OCI-LY1 (cell line): ENCODE measurements around the gene PCNT.

ENCODE experiments used
- H2AFZ ChIP-seq: fragments of 200-600 bp; sonication (generic), shearing (Covaris generic); 2 replicates; pipeline ENCODE4 v1.6.0; 2014; ENCODE audit warnings: antibody characterized with exemption, mild to moderate bottlenecking, low read length
- H3F3A ChIP-seq: fragments of 200-600 bp; sonication (generic), shearing (Covaris generic); 2 replicates; pipeline ENCODE4 v1.6.0; 2014; ENCODE audit warnings: mild to moderate bottlenecking, antibody characterized with exemption, low read length, moderate library complexity; ENCODE audit not compliant: insufficient read depth
- H3K27ac ChIP-seq: fragments of 200-600 bp; sonication (generic); 2 replicates; pipeline ENCODE4 v1.5.1; 2014; ENCODE audit warnings: low read length, mixed run types, mild to moderate bottlenecking, low read depth; ENCODE audit not compliant: poor library complexity, severe bottlenecking
- H3K27me3 ChIP-seq: fragments of 200-600 bp; sonication (generic); 2 replicates; pipeline ENCODE4 v1.6.0; 2014; ENCODE audit warnings: antibody characterized with exemption, mild to moderate bottlenecking, low read length, moderate library complexity; ENCODE audit not compliant: insufficient read depth
- H3K36me3 ChIP-seq: fragments of 200-600 bp; sonication (generic); 2 replicates; pipeline ENCODE4 v1.6.1; 2014; ENCODE audit warnings: mild to moderate bottlenecking, antibody characterized with exemption, low read length, moderate library complexity, mixed read lengths; ENCODE audit not compliant: insufficient read depth
- H3K4me1 ChIP-seq: fragments of 200-600 bp; sonication (generic); 2 replicates; pipeline ENCODE4 v1.5.1; 2014; ENCODE audit warnings: mild to moderate bottlenecking, low read length, moderate library complexity; ENCODE audit not compliant: insufficient read depth, severe bottlenecking
- H3K4me2 ChIP-seq: fragments of 200-600 bp; sonication (generic), shearing (Covaris generic); 2 replicates; pipeline ENCODE4 v1.6.1; 2014; ENCODE audit warnings: low read length
- H3K4me3 ChIP-seq: fragments of 200-600 bp; sonication (generic); 2 replicates; pipeline ENCODE4 v1.5.1; 2014; ENCODE audit warnings: low read length, low read depth, mild to moderate bottlenecking, mixed read lengths; ENCODE audit not compliant: poor library complexity, severe bottlenecking
- H3K79me2 ChIP-seq: fragments of 200-600 bp; shearing (Covaris generic); 2 replicates; pipeline ENCODE4 v1.6.1; 2016; ENCODE audit warnings: mixed run types, low read length, mixed read lengths; ENCODE audit not compliant: insufficient read depth
- H3K9ac ChIP-seq: fragments of 200-600 bp; sonication (generic), shearing (Covaris generic); 2 replicates; pipeline ENCODE4 v1.6.1; 2014; ENCODE audit warnings: mild to moderate bottlenecking, low read length, mixed read lengths
- H3K9me2 ChIP-seq: fragments of 200-600 bp; sonication (generic), shearing (Covaris generic); 2 replicates; pipeline ENCODE4 v1.6.1; 2014; ENCODE audit warnings: low read depth, mild to moderate bottlenecking, low read length, mixed read lengths
- H3K9me3 ChIP-seq: fragments of 200-600 bp; shearing (Covaris generic); 2 replicates; pipeline ENCODE4 v1.6.1; 2014; ENCODE audit warnings: low read length, mixed read lengths
- H4K20me1 ChIP-seq: fragments of 200-600 bp; sonication (generic), shearing (Covaris generic); 2 replicates; pipeline ENCODE4 v1.6.0; 2016; ENCODE audit warnings: mild to moderate bottlenecking, low read length; ENCODE audit not compliant: insufficient read depth
- CTCF ChIP-seq: fragments of 200-600 bp; sonication (generic), shearing (Covaris generic); IDR thresholded peaks from 2 replicates; pipeline ENCODE4 v1.5.1; 2017; ENCODE audit warnings: mild to moderate bottlenecking, antibody characterized with exemption, low read length, moderate library complexity, mixed read lengths
- EZH2 ChIP-seq: fragments of 200-600 bp; sonication (generic), shearing (Covaris generic); IDR thresholded peaks from 2 replicates; pipeline ENCODE4 v1.8.0; 2017; ENCODE audit warnings: borderline replicate concordance, mixed run types, mild to moderate bottlenecking, antibody characterized with exemption, low read length, moderate library complexity, mixed read lengths

The PCNT gene

GRCh38 chr21:46486481-46487126 is 162.6 kb downstream of the PCNT start:
- no peak for TF ChIP-seq CTCF
- TF ChIP-seq EZH2: no peak
- no peaks in the 10 kb centered on the region for H3K9me3 ChIP-seq
- no peaks in the 10 kb centered on the region for H3K4me1 ChIP-seq
- H3K79me2 ChIP-seq: no peaks in the 10 kb centered on the region
- H3K9ac ChIP-seq: no peak overlapping the region
- no peak overlapping the region for H3K4me3 ChIP-seq
- H2AFZ ChIP-seq: no peak overlapping the region
- H4K20me1 ChIP-seq: no peaks in the 10 kb centered on the region
- no peak overlapping the region for H3K4me2 ChIP-seq
- peaks cover 20% of the 10 kb centered on the region; the same call in 1 of the 2 replicates for H3K36me3 ChIP-seq
- no peaks in the 10 kb centered on the region for H3K27me3 ChIP-seq
- H3K27ac ChIP-seq: no peak overlapping the region
- H3F3A ChIP-seq: no peaks in the 10 kb centered on the region
- H3K9me2 ChIP-seq: no peaks in the 10 kb centered on the region

DNA sequence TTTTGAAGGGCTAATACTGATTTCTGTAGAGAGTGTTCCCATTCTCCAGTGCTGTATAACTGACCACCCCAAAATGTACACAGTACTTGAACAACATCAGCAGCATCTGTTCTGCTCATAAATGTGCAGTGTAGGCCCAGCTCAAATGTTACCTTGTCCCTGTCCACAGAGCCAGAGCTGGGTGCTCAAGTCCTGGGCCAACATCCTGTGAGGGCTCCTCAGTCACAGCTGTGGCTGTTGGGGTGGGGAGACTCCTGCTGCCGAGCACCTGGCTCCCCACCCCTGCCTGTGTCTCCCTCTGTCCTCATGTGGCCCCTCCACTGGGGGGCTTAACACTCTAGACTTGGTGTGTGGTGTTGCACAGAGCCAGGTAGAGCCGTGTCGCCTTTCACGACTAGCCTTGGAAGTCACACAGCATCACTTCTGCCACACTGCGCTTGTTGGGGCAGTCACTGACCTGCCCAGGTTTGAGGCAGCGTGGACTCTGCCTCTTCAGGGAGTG is 165.3 kb downstream of the PCNT start:
- H4K20me1 ChIP-seq: no peaks in the 10 kb centered on the region
- H3K36me3 ChIP-seq: peaks cover 43% of the 10 kb centered on the region
- no peaks in the 10 kb centered on the region for H3F3A ChIP-seq
- H2AFZ ChIP-seq: no peak overlapping the region
- no peak overlapping the region for H3K4me2 ChIP-seq
- no peak overlapping the region for H3K27ac ChIP-seq
- H3K4me1 ChIP-seq: no peaks in the 10 kb centered on the region
- H3K9me2 ChIP-seq: no peaks in the 10 kb centered on the region
- TF ChIP-seq EZH2 (no peak), CTCF (no peak)
- no peaks in the 10 kb centered on the region for H3K27me3 ChIP-seq
- no peaks in the 10 kb centered on the region for H3K9me3 ChIP-seq
- no peaks in the 10 kb centered on the region for H3K79me2 ChIP-seq
- no peak overlapping the region for H3K9ac ChIP-seq
- no peak overlapping the region for H3K4me3 ChIP-seq

GRCh38 chr21:46489800-46490199 is 165.8 kb downstream of the PCNT start:
- peaks cover 45% of the 10 kb centered on the region for H3K36me3 ChIP-seq

More at GRCh38 chr21:46489800-46490199, 165.8 kb downstream of the PCNT start:
- H3K4me2 ChIP-seq: no peak overlapping the region
- no peak overlapping the region for H3K4me3 ChIP-seq
- H3F3A ChIP-seq: no peaks in the 10 kb centered on the region
- no peak overlapping the region for H2AFZ ChIP-seq
- H3K27ac ChIP-seq: no peak overlapping the region
- H3K9me3 ChIP-seq: no peaks in the 10 kb centered on the region
- no peaks in the 10 kb centered on the region for H3K4me1 ChIP-seq
- H3K9ac ChIP-seq: no peak overlapping the region
- TF ChIP-seq EZH2: no peak
- no peak for TF ChIP-seq CTCF
- H3K9me2 ChIP-seq: no peaks in the 10 kb centered on the region
- H3K27me3 ChIP-seq: no peaks in the 10 kb centered on the region
- no peaks in the 10 kb centered on the region for H3K79me2 ChIP-seq
- H4K20me1 ChIP-seq: no peaks in the 10 kb centered on the region
